HG03354 (cell line): ENCODE data around the gene SLC1A3.
A peak's percentile ranks its signal among the peaks of the same experiment; 100 is the strongest.
"Not testable (repeated sequence)": the region's sequence is repeated elsewhere in the genome, so short reads cannot be mapped to it uniquely, and the experiment has no call there.

Experiments used
- ATAC-seq: cut with Tn5 transposase; IDR thresholded peaks from one replicate; pipeline ENCODE4 v1.9.1; 2021; ENCODE audit warnings: mild to moderate bottlenecking; ENCODE audit not compliant: unreplicated experiment, poor library complexity, severe bottlenecking

Gene SLC1A3

DNA sequence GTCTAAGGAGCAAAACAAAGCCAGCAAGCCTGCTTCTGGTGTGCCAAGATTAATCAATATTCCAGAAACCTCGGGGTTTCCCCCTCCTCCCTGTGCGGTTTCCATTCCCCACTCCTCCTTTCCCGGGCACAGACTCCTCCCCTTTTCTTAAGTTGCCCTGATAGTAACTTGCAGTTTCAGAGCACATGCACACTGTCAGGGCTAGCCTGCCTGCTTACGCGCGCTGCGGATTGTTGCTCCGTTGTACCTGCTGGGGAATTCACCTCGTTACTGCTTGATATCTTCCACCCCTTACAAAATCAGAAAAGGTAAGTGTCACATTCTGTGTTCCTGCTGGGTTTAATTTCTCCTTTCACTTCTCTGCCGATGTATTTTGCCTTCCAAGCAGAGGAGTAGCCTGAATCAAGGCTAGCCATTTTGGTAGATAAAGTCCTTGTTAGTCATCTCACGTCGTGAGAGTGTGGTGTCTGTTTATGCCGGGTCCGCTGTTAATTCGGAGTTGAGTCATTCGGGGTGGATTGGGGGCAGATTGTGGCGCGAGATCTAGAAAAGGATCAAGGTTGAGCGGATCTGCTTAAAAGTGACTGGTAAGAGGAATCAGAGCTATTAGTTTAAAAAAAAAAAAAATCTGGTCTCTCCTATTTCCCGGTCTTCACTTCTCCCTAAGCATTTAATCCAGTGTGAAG lies at the start of gene SLC1A3:
SLC1A3 (plus strand) TSS at position 179 of the 686 bp plus-strand sequence. CDS start 1,818 bp downstream, outside the sequence.
- ATAC-seq: peak; percentile 87

DNA sequence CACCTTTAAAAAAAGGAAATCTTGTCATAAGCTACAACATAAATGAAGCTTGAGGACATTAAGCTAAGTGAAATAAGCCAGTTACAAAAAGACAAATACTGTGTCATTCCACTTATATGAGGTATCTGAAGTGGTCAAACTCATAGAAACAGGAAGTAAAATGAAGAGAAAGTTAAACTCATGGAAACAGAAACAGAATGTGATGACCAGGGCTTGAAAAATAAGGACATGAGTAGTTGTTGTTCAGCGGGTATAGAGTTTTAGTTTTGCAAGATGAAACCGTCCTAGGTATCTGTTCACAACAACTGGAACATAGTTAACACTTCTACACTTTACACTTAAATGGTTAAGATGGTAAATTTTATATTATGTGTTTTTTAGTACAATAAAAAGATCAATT lies 47.8 kb upstream of the SLC1A3 start:
- no peak for ATAC-seq

DNA sequence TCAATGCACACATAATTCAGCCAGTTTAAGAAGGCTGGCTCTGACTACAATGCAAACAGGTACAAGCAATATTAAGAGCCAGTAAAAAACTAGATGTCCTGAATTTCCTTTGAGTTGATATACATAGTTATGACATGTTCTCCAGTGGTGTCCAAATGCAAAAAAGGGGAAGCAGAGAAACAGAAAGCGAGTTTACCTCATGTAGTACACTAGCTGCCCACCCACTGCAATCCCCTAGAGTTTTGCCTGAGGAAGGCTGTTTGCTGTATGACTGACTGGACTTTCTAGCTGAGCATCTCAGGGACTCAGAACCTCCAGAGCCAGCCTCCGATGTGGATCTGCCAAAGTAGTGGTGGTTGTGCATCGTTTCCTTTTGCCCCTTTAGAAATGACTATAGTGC lies 44.8 kb upstream of the SLC1A3 start:
- no peak for ATAC-seq

DNA sequence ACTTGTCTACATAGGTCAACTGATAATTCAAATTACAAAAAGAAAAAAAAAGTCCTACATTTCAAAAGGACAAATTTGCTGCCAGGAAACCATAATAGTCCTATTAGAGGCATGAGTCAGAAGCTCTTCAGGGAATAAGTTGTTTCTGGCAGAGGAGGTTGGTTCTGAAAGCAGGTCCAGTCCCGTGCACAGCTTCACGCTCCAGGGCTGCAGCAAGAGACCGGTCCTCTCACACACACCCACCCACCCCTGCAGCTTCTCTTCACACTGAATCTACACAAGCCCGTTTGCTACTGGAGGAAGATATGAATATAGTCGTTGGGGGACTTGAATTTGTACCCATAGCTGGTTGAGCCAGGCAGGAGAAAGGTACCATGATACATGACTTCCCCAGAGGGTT lies 36.9 kb upstream of the SLC1A3 start:
- no peak for ATAC-seq

DNA sequence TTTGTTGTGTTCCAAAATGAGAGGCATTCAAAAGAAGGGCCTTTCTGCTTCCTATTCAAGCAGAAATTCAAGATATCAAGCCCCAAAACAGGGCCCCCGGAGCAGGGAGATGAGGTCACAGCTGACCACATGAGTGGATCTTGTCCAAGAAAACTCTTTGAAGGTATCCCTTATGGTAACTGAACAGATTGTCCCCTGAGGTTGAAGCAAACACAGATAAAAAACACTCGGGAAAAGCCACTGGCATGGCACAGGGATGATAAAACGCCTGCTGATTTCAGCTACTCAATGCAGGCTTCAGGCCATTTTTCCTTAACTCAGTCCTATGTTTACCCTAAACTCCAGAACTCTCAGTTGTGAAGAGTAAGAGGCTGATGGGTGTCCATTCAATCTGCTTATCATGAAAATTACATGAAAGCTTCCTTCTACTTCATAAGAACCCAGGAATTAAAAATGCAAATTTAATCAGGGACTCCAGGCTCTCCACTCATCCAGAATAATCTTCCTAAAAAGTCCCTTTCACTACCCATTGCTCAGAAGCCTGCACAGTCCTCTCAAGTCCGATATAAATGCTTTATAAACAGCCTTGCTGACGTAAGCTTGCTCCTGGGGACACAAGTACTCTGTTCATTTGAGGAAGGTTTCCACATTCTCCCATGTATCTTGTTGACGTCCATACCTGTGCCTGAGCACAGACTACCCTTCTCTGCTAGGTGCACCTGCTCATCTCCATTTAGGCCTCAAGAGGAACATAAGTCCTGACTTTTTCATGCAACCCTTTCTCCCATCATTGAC lies 35.9 kb upstream of the SLC1A3 start:
- ATAC-seq: no peak

DNA sequence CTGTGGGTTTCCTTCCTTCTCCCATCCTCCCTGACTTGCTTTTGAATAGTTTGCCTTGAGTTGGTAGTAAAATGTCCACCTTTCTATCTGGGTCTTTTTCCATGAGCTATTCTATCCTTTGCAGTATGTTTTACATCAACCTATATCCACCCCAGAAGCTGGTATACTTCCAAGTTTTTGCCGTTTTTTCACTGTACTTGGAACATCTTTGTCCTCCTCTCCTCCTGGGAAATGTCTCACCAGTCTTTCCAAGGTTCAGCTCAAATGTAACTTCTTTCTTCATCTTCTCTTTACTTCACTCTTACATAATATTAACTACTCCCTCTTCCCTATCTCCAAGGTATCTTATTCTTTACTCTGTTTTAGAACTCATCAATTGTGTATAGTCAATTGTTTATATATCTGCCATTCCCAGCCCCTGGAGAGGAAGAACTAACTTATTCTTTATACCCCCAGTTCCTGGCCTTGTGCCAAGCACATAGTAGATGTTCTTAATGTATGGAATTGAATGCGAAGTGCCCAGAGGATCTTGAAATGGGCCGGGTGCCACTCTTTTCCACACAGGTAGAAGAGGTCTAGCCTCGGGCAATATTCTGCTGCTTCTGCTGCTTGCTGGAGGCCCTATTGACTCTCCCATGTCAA lies 34.9 kb upstream of the SLC1A3 start:
- no peak for ATAC-seq

DNA sequence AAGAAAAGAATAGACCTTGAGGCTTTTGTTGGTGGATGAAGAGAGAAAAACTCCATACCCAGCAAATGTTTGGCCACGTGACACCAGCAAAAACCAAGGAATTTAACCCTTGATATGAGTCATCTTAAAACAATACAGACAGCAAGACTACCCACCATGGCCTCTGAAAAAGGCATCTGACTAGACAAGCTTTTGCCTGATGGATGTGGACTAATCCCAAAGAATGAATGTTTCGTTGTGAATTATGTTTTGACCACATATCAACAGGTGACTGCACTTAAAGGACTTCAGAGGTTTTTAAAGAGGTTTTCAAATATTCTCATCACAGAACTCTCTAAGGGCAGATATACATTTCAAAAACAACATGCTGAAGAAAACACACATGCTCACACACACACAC lies 33.0 kb upstream of the SLC1A3 start:
- ATAC-seq: no peak

DNA sequence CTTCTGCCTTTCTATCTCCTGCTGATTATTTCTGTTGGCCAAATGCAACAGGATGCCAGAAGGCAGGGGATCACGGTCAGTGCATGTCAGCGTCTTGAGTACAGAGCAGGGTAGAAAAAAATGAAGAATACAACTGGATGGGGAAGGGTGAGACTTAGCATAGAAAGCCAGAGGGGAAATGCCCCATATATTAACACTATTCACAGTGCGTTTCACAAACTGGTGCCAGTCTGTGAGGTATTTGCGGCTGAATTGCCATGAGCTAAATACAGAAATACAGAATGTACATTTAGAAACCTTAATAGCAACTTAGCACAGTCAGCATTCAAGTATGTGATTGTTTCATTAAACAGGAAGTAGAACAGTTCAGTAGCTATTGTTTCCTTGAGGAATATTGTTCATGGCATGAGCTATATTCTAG lies 31.0 kb upstream of the SLC1A3 start:
- ATAC-seq: no peak

DNA sequence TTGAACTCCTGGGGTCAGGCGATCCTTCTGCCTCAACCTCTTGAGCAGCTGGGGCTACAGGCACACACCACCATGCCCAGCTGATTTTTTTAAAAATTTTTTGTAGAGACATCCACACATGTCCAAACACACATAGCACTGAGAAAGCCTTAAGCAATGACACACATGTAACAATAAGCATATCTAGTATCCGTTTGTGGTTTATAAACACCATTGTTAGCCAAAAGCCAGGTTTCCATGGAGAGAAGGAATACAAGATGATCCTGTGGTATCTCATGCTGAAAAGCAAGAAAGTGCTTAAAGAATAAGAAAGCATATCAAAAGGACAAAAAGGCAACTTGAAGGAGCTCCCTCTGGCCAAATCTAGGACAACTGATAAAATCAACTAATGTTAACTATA lies 29.7 kb upstream of the SLC1A3 start:
- ATAC-seq: no peak

DNA sequence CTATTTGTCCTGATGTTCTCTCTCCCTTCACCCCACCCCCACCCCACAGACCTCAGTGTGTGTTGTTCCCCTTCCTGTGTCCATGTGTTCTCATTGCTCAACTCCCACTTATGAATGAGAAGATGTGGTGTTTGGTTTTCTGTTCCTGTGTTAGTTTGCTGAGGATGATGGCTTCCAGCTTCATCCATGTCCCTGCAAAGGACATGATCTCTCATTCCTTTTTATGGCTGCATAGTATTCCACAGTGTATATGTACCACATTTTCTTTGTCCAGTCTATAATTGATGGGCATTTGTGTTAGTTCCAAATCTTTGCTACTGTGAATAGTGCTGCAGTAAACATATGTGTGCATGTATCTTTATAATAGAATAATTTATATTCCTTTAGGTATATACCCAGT lies 26.5 kb upstream of the SLC1A3 start:
- ATAC-seq: not testable (repeated sequence)

DNA sequence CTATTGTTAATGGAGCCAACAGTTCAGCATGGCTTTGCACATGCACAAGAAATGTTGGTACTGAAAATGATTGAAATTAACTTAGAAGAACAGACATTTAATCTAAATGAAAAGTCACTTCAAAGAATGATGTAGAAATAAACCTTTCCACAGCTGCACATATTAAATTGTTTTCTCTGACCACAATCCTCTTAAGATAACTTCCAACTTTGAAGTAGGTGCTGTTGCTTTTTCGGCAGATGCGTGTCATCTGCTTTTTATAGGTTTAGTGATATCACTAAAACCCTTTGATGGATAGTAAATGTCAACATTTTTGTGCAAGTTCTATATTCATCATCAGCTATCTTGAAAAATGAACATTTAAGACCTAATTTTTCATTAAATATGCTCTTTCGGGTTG lies 25.3 kb upstream of the SLC1A3 start:
- no peak for ATAC-seq

DNA sequence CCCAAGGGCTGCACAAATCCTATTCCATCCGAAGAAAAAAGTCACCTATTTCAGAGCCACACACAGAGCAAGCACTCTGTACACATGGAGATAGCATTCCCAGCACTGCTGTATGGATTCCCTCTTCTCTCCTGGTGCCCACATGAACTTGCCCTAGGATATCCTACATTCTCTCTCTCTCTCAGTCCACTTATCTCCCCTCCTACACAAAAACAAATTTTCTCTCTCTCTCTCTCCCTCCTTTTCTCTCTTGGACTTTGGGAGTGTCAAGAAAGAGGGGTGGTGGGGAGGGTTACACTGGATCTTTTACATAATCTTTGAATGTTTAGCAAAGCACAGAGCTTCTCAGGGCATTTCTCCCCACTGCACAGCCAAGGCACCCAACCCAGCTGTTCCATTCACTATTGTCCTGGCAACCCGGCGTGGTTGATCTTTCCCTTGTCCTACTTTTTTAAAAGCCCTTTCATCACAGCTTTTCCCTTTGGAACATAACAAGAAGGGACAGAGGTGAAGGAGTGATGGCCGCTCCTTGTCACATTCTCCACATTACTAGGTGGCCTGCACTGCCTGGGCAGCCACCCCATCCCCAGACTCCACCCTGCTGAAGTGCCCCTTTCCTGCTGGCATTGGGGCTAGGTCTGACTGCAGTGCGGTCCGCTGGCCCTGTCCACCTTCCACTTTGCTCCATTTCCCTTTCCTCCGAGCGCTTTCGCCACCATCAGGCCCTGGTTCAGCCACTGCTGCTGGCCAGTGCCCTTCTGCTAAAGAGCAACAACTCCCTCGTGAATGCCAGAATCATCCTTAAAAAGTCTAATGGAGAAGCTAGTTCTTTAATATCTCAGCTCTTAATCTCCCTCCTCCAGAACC lies 22.2 kb upstream of the SLC1A3 start:
- no peak for ATAC-seq

DNA sequence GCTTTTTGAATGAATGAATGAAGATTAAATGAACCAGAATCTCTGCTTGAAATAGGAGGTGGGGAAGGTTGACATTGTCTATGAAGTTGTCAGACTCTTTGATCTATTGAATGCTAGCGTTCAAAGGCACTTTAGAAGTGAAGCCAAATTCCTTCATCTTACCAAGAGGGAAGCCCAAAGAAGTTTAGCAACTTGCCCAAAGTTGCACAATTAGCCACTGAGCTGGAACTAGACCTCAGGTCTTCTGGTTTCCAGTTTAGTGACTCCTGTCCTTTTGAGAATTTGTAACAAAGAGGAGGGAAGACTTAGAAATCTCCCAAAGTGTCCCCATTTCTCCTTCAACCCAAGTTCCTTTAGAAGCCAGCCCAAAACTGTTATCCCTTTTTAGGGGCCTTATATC lies 20.7 kb upstream of the SLC1A3 start:
- ATAC-seq: no peak

DNA sequence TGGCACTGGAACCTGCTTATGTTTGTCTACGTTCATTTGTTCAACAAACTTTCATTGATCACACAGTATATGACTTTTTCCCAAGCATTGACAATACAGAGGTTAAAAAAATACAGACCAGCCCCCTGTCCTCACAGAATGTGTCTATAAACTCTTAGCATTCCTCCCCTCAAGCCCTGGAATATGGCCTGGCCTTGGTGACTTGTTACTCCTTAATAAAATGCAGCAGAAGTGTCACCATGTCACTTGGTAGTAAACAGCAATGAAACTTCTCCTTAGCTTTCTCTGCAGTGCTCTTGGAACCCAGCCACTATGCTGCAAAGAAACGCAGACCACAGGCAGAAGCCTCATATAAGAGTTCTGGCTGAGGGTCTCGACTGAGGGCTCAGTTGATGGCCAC lies 19.1 kb upstream of the SLC1A3 start:
- no peak for ATAC-seq

DNA sequence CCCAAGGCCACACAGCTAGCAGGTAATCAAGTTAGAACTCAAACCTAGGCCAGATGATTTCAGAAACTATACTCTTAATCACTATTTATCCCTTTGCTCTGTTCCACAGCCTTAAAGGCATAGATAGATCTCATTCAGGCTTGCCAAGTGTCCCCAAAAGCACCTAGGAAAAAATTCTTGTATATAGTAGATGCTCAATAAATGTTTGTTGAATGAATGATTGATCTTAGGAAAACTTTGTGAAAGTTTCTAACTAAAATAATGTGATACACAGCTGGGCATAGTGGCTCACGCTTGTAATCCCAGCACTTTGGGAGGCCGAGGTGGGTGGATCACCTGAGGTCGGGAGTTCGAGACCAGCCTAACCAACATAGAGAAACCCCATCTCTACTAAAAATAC lies 16.7 kb upstream of the SLC1A3 start:
- ATAC-seq: not testable (repeated sequence)

DNA sequence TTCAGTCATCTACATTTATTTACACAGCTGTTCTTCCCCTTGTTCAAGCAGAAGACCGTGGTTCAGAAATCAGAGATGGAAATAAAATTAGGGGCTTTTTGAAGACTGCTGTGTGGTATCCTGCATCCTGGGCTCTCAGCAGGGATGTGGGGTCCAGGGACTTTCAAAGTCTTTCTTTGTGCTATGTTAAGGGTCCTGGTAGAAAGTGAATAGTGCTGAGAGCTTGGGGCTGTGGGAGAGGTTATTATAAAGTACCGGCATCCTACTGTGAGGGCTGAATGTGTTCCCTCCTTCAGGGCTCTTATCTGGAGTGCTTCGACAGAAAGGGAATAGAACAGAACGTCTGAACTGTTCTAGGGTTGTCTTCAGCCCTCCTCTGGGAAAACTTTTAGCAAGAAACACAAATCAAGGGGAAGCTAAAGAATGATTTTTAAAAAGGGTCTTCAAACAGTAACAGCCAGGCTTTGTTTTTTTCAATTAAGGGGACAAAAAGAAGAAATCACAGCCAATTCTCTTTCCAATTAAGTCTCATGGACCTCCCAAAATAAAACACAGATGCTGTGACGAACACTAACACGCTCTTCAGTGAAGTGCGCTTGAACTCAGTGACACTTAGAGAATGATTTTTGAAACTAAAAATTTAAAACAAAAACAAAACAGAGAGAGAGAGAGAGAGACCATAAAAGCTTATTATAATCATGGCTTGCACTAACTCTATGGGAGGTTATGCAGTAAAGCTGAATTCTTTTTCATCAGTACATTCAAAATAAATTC lies 15.7 kb upstream of the SLC1A3 start:
- no peak for ATAC-seq

DNA sequence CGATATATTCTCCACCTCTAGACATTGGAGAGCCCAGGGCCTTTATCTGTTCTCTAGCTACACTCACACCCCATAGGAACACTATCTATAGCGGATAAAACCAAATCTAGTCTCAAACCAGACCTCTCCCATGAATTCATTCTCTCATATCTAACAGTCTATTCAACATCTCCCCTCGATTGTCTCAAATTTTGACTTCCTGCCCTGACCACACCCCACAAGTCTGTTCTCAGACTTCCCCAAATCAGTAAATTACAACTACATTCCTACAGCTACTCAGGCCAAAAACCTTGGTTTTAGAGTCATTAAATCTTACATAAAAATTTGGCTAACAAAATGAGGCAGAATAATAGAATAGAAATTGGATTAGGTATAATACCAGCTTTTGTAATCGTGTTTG lies 12.5 kb upstream of the SLC1A3 start:
- no peak for ATAC-seq

DNA sequence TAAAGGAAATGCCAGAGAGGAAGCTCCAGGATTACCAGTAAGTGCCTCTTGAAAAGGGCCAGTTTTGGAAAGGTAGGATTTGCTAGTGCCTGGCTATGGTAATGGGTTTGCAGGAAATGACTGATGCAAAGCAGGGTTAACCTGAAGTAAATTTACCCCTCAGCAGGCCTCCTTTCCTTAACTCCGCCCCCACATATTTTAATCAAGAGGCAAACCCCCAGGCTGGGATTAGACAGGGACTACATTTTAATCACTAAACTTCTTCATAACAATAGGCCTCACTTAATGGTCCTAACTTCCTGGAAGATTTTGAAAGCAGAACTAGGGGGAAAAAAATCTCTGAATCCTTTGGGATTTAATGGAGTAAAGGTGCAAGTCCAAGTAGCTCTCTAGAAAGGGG lies 10.2 kb upstream of the SLC1A3 start:
- ATAC-seq: no peak

DNA sequence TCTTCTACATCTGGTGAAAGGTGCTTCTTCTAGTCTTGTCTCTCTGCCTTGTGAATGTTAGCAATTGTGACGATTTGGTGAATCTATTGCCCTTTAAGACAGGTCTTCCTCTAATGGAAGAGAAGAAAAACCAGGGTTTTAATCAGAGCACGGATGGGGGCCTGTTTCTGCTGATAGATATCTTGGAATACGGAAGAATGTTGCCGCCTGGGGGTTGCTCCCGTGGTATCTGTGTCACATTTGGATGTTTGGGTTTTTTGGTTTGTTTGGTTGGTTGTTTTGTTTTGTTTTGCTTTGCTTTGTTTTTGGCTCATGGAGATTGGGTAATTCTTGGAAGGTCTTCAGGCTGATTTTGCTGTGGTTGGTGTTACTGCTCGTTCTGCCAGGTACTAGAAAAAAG lies 9.7 kb upstream of the SLC1A3 start:
- ATAC-seq: no peak
